ENCODE results near the gene CRCP.
"Not testable (repeated sequence)": the region's sequence is repeated elsewhere in the genome, so short reads cannot be mapped to it uniquely, and the experiment has no call there.

The CRCP gene

DNA sequence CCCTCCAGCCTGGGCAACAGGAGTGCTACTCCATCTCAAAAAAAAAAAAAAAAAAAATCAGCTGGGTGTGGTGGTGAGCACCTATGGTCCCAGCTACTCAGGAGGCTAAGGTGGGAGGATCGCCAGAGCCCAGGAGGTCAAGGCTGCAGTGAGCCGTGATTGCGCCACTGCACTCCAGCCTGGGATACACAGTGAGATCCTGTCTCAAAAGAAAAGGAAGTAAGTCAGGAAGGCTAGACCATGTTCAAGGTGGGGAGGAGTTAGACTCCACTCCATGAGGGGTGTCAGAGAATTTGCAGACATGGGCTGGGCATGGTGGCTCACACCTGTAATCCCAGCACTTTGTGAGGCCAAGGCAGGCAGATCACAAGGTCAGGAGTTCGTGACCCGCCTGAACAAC is 6.2 kb upstream of the CRCP start:
- not testable (repeated sequence) for DNase-seq (ENCODE audit: low spot score)

DNA sequence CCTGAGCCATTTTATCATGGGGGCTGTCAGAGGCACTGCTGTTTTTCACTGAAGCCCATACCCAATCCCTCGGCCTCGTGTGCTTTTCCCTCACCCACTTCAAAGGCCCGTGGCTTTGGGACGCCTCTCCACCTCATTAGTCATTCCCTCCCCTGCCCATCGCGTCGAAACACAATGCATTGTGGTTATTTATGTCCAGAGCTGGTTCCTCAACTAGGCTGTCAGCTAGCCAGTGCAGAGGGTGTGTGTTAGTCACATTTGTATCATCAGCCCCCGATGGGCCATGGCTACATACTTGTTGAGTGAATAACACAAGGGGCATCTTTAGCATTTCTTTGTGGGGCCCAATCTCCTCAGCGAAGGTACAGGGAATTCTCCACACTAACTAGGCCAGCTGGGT is 3.8 kb upstream of the CRCP start:
- DNase-seq (ENCODE audit: low spot score) = no peak

DNA sequence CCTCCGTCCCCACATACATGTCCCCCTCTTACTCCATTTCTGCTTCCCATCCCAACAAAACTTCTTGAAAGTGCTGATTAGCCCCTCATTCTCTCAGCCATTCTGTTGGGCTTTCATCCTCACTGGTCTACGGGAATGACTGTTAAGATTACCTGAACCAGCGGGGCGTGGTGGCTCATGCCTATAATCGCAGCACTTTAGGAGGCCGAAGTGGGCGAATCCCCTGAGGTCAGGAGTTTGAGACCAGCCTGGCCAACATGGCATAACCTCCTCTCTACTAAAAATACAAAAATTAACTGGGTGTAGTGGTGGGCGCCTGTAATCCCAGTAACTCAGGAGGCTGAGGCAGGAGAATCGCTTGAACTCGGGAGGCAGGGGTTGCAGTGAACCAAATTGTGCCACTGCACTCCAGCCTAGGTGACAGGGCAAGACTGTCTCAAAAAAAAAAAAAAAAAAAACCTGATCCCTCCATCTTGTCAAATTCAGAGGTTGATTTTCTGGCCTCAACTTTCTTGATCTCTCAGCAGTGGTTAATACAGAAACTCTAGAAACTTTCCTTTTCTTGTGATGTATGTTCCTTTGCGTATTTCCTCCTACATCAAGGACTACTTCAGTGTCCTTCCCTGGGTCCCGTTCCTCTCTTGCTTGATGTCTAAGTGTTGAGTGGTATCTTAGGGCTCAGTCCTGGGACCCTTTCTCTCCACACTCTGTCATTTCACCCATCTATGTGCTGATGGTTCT is 2.2 kb downstream of the CRCP start:
- not testable (repeated sequence) for DNase-seq (ENCODE audit: low spot score)

DNA sequence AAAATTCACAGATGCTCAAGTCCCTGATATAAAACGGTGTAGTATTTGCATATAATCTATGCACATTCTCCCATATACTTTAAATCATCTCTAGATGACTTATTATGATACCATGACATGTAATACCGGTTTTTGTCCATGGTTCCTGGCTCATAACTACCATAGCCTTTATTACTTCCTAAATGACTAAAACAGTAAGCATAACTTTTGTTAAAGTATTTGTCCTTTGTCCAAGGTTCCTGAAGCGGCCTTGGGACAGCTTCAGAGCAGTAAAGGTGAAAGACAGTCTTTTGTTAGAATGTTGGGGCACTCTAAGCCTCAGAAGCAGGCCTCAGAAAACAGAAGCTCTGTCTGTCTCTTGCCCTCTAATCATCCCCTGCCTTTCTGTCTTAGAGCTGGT is 4.0 kb downstream of the CRCP start:
- no peak for DNase-seq (ENCODE audit: low spot score)

DNA sequence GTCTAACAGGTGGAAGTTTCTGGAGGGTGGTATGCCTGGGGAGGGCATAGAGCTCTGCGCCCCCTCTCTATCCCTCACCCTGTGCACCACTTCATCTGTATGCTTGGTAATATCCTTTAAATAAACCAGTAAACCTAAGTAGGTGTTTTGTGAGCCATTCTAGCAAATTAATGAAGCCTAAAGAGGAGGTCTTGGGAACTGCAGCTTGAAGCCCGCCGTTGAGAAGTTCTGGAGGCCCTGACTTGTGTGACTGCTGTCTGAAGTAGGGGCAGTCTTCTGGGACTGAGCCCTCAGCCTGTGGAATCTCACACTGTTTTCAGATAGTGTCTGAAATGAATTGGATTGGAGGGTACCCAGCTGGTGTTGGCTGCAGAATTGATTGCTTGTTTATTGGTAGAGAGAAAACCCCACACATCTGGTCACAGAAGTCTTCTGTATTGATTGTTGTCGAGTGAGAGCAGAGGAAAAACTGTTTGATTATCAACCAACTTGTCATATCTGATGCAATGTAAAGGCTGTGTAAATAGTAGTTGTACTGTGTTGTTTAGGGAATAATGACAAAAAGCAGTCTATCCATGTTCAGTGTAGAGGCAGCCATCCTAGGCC is 4.7 kb downstream of the CRCP start:
- DNase-seq (ENCODE audit: low spot score) = no peak

DNA sequence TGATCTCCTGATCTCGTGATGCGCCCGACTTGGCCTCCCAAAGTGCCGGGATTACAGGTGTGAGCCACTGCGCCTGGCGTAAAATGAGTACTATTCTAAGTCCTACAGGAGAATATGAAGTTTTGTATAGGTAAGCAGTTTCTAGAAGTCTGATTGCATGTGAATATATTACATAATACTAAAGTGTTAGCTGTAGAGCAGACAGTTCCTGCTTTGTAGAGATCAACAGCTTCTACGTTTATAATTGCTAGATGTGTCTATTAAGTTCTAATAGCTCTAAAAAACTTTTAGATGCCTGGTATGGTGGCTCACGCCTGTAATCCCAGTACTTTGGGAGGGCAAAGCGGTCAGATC is 8.5 kb downstream of the CRCP start:
- no peak for DNase-seq (ENCODE audit: low spot score)

DNA sequence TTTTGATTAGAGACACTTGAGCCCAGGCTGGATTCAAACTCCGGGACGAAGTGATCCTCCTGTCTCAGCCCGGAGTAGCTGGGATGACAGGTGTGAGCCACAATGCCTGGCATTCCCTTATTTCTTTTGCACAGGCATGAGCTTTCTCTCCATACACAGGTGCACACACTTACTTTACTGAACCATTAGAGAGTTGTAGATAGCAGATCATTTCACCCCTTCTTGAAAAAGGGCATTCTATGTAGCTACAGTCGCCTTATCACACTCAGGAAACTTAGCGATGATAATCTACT is 9.9 kb downstream of the CRCP start:
- not testable (repeated sequence) for DNase-seq (ENCODE audit: low spot score)

DNA sequence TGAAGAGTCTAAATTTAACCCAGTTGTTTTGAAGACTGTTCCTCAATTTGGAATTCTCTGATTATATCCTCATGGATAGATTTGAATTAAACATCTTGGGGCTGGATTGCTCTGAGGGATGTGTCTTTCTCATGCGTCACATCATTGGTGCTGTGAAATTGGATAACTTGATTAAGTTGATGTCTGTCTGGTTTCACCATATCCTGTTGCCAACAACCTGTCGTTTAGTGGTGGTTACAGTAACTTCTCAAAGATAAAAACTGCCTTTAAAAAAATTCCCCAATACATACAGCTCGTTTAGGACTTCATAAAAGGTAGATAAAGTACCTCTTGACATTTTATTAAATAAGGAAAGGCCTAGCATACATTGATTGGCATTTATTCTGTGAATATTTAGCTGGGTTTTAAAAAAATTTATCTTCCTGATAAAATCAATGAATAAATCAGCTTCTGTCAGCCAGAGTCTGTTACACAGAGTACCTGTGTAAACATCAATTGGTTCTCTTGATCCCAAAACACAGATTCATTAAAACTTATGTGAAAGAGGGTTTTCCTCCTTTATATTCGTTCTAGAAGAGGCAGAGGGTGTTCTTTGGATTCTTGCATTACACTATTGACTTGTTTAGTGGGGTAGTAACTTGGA is 10.5 kb downstream of the CRCP start:
- no peak for DNase-seq (ENCODE audit: low spot score)

DNA sequence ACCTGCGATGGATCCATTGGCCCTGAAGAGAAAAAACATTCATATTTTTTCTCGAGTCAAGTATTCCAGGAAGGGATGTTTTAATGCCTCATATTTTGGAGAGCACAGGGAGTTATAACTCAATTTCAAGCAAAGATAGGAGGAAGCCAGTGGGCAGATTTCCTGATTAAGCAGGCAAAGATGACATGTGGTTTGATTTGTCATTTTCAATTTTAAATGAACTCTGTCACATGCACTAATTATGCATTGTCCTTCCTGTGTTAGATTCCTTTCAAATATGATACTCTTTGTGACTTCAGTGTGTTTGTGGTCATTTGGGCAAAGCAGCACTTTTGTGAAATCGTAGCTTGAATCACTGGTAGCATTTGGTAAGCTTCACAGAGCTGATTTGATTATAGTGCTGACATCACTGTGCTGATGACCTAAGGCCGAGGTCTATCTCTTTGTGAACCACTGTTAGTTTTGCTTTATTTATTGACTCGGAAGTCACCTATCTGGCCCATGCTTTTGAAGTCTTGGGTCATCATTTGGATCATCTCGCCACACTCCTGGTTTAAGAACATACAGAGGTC is 11.2 kb downstream of the CRCP start:
- not testable (repeated sequence) for DNase-seq (ENCODE audit: low spot score)

DNA sequence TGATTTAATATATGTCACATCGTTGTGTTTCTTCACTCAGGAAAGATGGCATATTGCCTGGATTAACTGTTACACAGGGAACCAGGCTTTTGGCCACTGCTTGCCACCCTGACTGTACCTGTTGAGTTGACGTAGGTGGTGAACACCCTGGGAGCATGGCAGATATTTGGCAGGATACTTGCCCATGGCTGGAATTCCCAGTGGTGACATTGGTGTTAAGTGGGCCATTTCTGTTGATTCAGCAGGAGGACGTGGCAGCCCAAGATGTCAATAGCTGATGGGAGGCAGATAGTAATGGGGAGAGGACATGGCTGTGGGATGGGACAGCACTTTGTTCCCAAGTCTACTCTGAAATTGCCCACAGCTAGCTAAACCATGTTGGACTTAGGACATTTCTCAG is 12.5 kb downstream of the CRCP start:
- DNase-seq (ENCODE audit: low spot score) = not testable (repeated sequence)

DNA sequence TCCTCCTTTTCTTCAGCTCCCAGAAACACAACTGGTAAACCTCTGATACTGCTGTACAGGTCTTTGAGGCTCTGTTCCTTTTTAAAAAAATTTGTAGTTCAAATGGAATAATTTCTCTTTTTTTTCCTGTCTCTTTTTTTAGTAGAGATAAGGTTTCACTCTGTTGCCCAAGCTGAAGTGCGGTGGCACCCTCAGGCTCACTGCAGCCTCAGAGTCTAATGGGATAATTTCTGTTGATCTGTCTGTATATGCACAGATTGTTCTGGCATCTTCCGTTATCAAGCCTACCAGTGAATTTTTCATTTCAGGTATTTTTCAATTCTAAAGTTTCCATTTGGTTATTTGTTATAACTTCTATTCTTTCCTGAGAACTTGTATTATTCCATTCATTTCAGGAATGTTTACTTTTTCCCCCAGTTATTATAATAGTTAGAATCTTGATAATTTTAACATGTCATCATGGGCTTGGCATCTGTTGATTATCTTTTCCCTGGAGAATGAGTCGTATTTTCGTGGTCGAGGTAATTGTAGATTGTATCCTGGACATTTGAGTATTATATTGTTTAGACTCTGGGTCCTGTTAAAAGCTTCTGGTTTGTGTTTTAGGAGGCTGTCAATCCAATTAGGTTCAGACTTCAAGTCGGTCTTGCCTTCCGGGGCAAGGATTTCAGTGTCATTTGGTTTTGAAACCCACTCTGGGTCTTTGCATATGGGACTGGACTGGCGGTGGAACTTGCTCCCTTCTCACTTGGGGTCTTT is 24.5 kb downstream of the CRCP start:
- no peak for DNase-seq (ENCODE audit: low spot score)

DNA sequence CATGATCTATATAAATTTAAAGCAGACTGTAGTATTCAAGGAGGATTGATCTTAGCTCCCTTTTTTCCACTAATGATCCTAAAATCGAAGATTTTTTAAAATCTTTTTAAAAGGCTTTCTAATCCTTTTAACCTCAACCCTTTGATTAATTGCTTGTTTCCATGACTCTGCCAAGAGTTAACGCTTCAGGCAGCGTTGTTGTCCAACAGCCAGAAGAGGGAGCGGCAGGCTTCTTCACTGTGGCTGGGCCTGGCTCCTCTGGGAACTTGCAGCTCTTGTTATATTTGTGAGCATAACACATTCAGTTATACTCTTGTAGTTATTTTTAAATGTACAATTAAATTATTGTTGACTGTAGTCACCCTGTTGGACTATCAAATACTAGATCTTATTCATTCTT is 26.3 kb downstream of the CRCP start:
- DNase-seq (ENCODE audit: low spot score) = no peak

DNA sequence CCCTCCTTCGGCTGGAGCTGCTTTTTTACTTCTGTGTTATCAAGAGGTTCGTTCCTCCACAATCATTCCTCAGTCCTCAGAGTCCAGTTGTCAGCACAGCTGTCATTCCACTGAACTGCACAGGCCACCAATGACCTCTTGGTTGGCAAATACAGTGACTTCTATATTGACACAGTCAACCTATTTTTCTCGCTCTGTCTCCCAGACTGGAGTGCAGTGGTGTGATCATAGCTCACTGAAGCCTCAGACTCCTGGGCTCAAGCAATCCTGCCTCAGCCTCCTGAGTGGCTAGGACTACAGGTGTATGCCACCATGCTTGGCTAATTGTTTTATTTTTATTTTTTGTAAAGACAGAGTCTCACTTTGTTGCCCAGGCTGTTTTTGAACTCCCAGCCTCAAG is 27.7 kb downstream of the CRCP start:
- DNase-seq (ENCODE audit: low spot score) = no peak

DNA sequence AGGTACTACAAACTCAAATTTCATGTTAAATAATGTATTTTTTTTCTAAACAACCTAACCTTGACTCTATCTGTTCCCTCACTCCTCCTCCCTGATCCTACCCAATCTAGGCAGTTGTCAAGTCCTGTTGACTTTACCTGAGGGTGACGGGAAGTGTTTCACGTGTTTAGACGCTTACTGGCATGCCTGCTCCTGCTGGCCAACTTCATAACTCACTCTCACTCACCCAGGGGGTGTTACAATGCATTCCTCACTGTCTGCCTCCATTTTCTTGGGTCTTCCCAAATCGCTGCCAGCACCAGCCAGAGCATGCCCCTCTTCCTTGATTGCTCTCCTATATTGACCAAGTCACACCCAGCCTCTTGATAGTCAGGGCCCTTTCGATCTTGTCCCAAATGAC is 28.3 kb downstream of the CRCP start:
- no peak for DNase-seq (ENCODE audit: low spot score)

DNA sequence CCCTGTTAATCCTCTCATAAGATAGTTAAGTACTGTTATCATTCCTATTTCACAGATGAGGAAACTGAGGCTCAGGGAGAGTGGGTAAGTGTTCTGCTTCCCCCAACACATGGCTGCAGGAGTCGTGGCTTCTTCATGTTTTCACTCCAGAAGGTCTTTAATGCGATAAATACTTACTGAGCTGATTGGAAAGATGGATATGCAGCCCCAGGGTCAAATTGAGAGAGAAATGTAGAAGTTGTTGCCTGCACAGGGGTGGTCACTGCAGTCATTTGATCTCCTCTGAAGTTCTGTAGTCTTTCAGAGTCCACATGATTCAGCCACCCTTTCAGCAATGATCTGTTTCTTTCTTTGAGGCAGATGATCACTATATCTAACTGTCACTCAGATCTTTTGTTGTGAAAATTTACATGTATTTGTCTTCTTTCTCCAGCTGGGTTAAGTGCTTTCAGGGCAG is 29.3 kb downstream of the CRCP start:
- no peak for DNase-seq (ENCODE audit: low spot score)

DNA sequence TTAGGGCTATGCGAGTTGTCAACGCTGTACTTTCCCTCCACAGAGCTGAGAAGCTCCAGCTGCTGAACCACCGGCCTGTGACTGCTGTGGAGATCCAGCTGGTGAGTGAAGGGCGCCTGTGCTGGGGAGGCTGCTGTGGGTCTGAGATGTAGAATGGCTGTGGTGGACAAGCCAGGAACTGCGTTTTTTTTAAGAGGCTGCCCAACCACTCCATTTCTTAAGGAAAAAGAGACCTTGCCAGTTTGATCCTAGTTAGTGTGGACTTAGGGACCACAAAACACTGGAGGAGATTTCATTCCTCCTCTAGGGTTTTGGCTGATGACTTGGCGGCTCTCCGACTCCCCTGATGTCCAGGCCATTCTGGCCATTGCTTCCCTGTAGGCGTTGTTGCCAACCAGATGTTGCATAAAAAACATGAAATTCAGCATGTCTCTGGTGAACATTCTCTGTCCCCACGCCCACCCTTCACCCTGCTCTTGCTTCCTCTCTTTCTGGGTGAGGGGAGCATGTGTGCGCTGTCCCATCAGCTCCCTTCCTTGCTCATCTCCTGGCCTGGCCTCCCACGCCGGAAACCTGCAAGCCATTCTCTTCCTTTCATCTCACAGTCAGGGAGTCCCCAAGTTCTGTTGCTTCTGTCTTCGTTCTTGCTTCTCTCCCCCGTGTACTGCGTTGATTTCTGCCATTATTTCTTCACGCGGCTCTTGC is 30.9 kb downstream of the CRCP start:
- no peak for DNase-seq (ENCODE audit: low spot score)

DNA sequence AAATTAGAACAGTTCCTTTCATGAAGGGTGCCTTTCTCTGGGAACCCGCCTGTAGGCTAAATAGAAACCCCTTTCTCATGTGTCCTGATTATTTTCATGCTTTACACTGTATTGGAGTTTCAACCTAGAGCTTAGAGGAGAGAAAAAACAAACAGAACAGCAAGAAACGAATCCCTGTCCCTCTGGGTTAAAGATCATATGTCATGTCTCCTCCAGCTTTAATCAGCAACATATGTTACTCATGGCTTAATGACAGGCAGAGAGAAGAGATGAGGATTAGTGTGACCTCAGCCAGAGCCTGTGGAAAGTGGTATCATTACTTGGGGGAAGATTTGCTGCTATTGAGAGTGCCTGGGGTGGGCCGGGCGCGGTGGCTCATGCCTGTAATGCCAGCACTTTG is 32.1 kb downstream of the CRCP start:
- no peak for DNase-seq (ENCODE audit: low spot score)

DNA sequence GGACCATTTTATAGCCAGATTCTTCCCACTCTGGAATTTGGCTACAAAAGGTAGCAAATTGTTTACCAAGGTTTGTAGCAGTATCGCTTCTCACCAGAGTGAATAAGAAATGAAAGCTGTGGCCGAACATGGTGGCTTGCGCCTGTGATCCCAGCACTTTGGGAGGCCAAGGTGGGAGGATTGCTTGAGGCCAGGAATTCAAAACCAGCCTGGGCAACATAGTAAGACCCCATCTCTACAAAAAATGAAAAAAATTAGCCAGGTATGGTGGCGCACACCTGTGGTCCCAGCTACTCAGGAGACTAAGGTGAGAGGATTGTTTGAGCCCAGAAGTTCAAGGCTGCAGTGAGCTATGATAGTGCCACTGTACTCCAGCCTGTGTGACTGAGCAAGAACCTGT is 33.0 kb downstream of the CRCP start:
- not testable (repeated sequence) for DNase-seq (ENCODE audit: low spot score)

DNA sequence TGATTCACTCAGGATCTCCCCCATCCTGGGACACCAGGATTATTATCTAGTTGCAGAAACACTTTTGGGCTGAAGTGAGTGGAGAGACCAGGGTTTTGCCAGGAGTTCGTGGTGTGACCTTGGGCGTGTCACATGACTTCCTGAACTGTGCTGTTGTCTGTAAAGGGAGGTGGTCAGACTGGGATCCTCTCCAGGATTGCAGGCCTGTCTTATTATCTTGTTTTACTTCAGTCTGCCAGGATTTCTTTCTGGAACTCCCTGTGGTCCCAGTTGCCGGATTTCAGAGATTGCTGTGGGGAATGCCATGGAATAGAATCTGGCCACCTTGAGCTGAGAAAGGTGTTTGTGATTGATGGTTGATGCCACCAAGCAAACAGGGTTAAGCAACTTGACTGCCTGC is 35.8 kb downstream of the CRCP start:
- no peak for DNase-seq (ENCODE audit: low spot score)

DNA sequence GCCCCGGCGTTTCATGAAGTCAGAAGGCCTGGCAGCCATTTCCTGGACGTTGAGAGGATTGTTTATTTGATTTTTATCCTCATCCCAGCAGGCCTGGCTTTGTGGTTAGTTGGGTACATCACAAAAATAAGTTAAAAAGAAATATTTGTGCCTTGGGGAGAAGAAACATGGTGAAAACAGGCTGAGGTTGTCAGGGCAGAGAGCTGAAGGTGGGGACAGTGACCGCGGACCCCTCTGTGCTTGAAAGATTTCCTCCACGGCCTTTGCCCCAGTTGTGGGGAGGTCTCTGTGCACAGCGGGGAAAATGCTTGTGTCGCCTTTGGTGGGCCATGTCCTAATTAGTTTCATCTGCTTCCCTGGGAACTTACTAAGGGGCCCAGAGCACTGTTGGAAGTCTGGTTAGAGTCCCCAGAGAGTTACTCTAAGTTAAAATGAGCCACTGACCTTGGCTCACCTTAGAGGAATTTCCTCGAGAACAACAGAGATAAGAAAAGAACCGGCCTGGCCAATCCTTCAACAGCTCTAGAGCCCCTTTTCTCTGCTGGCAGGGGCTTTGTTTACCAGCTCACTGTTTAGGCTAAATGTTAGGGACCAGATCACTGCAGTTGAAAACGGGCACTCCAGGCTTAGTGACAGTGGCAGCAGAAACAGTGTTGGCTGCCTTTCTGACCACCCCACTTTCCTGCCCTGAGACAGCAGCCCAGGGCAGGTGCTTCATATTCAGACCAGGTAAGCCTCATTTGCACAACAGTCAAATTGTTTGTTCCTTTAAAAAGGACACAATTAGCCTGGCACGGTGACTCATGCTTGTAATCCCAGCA is 37.9 kb downstream of the CRCP start:
- DNase-seq (ENCODE audit: low spot score) = no peak

DNA sequence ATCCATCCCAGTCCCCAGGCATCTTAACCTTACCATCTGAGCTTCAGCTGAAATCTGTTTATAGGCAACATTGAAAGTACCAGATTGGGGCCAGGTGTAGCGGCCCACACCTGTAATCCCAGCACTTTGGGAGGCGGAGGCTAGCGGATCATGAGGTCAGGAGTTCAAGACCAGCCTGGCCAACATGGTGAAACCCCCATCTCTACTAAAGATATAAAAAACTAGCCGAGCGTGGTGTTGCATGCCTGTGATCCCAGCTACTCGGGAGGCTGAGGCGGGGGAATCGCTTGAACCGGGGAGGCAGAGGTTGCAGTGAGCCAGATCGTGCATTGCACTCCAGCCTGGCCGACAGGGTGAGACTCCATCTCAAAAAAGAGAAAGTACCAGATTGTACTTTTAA is 39.0 kb downstream of the CRCP start:
- no peak for DNase-seq (ENCODE audit: low spot score)

Data from germinal center (tissue), 1 donor.